Heart left ventricle (tissue), 13 donors: ENCODE measurements around the gene NCAPG.

Source experiments
- CTCF ChIP-seq, 12 donors: fragments of 200-600 bp; sonication (generic) in 4 of 12; IDR thresholded peaks; one replicate each; pipeline versions ENCODE4 v1.5.0 to v1.8.0; 2018 to 2022; ENCODE audit warnings: antibody characterized with exemption in 12 of 12, mild to moderate bottlenecking in 5 of 12
- POLR2A ChIP-seq, 2 donors: fragments of 450-650 bp; IDR thresholded peaks; one replicate each; pipeline ENCODE4 v1.6.1; 2017; ENCODE audit warnings: antibody characterized with exemption in 2 of 2, mild to moderate bottlenecking in 2 of 2, moderate library complexity in 2 of 2
- donor health status: ischemic (EF 13 %, LVEDD 7.1; RV severe dilation, severe dysfunction).
- donor health status: DM: no; HTN: yes; CAD: no.
- donor health status: DM: no; HTN: no; CAD: no.
- donor health status: ischemic (EF 25% LVEDD 6.9; RV normal size, moderate dysfunction).
- donor health status: ischemic (EF 25% LVEDD 5.7; RV mildly dilated, moderate dysfunction).
- donor health status: ischemic (EF 35%, LVEDD 5.7; RV mildly dilated, moderate dysfunction).
- donor health status: nonischemic (EF 11% LVEDD 7.7; RV severe dilation, severe dysfunction).
- donor health status: DM: yes; HTN: yes; CAD: no.
- donor health status: PGD.
- donor health status: ischemic (EF 29% LVEDD 5.4; RV normal size, mild dysfunction).
- donor health status: nonischemic (EF 23%, LVEDD 6.1; RV moderate dilation, normal function).

- TF ChIP-seq POLR2A (IDR thresholded peaks at IDR 0.05) = no peak
- TF ChIP-seq CTCF (IDR thresholded peaks at IDR 0.05) = no peak
These were observed 56.0 kb downstream of the NCAPG start for GRCh38 chr4:17866810-17867209.
